HG02642 (cell line): ENCODE measurements around the gene OSER1.
"Not testable (repeated sequence)": the region's sequence is repeated elsewhere in the genome, so short reads cannot be mapped to it uniquely, and the experiment has no call there.

Experiments
- ATAC-seq: cut with Tn5 transposase; IDR thresholded peaks from one replicate; pipeline ENCODE4 v1.9.1; 2021; ENCODE audit warnings: mild to moderate bottlenecking; ENCODE audit not compliant: unreplicated experiment, poor library complexity

Gene OSER1

DNA sequence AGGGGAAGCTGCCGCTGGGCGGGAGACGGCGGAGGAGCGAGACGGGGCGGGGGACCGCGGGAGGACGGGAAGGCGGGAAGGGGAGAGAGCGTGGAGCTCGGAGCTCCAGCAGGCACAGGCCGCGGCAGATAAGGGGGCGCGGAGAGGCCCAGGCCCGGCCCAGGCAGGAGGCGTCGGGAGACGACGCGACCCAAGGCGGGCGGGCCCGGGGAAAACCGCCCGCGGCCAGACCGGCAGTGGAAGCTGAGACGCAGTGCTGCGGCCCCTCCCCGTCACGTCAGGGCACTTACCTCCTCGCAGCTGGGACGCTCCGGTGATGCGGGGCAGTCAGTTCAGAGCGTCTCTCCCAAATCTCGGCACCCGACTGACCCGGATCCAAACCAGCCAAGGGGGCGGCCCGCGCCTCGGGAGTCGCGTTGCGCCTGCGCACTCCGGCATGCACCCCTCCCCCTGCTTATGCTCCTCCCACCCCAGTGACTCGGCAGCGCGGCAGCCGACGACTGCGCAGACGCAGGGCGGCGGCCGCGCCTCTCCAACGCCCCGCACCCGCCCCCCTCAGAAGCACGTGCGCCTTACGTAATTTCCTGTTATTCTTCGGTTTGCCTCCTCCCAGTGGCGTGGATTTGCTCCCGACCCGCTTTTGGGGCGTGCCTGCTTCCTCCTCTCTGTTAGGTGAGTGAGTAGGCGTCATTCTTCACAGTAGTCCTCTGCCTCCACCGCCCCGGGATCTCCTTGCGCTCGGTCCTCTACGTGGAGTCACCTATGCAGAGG, at the start of gene OSER1:
OSER1 (minus strand) TSS at position 366 of the 771 bp plus-strand sequence. CDS start 3,814 bp downstream, outside the sequence.
- peak; percentile 82 for ATAC-seq

DNA sequence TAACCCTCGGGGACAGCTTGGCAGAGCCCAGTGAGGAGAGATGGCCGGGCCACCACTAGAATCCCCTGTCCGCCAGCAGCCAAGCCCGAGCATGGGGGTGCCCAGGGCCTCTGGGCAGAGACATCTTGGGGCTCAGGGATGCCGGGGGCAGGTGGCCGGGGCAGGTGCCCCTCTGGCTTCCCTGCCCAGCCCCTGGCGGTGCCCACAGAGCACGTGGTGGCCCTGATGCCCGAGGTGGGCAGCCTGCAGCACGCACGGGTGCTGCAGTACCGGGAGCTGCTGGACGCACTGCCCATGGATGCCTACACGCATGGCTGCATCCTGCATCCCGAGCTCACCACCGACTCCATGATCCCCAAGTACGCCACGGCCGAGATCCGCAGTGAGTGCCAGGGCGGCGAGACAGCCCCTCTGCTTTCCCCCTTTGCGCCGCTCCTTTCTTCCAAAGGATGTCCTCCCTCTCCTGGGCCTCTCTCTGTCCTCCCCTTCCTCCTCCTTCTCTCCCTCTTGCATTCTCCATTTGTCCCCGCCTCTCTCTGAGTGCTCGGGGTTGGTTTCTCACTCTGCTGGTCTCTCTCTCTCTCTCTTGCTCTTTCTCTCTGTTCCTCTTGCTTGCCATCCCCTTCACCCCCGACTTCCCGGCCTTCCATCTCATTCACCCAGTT, 47.8 kb upstream of the OSER1 start:
- no peak for ATAC-seq

DNA sequence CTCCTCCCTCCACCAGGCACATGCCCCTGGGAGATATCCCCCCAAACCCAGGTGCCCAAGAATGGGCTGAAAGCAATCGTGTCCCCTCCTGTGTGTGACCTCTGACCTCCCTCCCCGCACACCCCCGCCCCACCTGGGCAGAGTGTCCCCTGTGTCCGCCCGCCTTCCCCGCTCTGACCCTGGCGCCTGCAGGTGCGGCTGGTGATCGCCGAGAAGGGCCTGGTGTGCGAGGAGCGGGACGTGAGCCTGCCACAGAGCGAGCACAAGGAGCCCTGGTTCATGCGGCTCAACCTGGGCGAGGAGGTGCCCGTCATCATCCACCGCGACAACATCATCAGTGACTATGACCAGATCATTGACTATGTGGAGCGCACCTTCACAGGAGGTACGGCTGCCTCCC, 46.4 kb upstream of the OSER1 start:
- ATAC-seq = no peak

GRCh38 chr20:44255942-44256341, 45.4 kb upstream of the OSER1 start:
- ATAC-seq = no peak

- ATAC-seq = no peak
These were observed 43.5 kb upstream of the OSER1 start for GRCh38 chr20:44254073-44254472.

DNA sequence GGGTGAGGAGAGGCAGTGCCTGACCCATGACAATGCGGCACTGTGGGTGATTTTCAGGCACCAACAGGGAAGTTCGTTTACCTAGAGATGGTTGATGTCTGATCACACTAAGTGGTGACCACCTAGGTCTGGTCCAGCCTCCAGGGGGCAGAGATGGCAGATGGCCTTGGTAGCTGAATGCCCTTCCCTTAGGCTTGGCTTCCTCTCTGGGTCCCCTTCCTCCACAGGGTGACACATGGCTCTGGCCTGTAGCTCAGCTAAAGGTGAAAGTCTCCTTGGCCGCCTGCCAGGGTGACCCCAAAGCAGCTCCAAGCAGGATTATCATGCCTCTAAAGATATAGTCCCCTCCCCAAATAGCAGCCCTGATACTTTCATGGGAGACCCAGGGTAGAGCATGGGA, 43.0 kb upstream of the OSER1 start:
- ATAC-seq = no peak

DNA sequence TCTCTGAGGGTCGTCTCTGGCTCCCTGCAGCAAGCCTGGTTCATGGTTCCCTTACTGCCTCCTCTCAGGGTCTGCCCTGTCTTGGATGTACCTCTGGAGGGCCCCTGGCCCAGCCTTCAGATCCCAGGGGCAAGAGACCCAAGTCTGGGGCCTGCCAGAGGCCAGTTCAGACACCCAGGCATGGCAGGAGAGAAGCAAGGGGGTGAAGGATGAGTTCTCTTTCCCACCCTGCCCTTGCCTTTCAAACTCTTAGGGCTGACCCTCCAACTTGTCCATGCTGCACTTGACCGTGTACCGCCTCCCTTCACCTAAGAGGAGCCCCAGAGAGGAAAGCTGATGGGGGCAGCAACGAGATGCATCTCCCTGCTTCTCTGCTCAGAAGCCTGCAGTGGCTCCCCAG, 40.7 kb upstream of the OSER1 start:
- no peak for ATAC-seq

- ATAC-seq = no peak
These were observed 37.8 kb upstream of the OSER1 start for GRCh38 chr20:44248410-44248759.

- ATAC-seq = no peak
These were observed 37.2 kb upstream of the OSER1 start for GRCh38 chr20:44247586-44248409.

- ATAC-seq = no peak
These were observed 36.6 kb upstream of the OSER1 start, which contains the start of gene GDAP1L1 for GRCh38 chr20:44247131-44247571. TSS of gene GDAP1L1 (plus strand) at chr20:44247308. CDS start at chr20:44247335, 27 bp downstream.

GRCh38 chr20:44245977-44246376, 35.4 kb upstream of the OSER1 start:
- no peak for ATAC-seq

GRCh38 chr20:44241796-44242195, 31.2 kb upstream of the OSER1 start:
- ATAC-seq = no peak

DNA sequence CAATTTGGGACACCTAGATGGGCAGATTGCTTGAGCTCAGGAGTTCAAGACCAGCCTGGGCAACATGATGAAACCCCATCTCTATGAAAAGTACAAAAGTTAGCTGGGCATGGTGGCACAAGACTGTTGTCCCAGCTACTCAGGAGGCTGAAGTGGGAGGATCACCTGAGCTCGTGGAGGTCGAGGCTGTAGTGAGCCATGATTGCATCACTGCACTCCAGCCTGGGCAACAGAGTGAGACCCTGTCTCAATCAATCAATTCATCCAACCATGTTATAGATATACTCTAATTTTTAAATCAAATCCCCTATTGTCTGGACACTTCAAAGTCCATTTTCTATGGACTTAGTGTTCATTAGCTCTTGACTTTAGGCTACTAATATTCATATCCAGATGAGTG, 26.3 kb upstream of the OSER1 start:
- not testable (repeated sequence) for ATAC-seq

DNA sequence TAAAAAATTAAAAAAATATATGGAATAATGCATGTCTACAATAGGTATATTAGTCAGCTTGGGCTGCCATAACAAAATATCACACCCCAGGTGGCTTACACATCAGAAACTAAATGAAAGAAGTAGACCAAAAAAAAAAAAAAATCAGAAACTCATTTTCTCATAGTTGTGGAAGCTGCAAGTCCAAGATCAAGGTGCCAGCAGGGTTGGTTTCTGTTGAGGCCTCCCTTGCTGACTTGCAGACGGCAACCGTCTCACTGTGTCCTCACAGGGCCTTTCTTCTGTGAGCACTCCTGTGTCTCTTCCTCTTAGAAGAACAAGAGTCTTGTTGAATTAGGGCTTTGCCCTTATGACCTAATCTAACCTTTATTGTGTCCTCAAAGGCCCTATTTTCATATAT, 25.1 kb upstream of the OSER1 start:
- no peak for ATAC-seq

- no peak for ATAC-seq
These were observed 24.2 kb upstream of the OSER1 start for GRCh38 chr20:44234566-44235317.

DNA sequence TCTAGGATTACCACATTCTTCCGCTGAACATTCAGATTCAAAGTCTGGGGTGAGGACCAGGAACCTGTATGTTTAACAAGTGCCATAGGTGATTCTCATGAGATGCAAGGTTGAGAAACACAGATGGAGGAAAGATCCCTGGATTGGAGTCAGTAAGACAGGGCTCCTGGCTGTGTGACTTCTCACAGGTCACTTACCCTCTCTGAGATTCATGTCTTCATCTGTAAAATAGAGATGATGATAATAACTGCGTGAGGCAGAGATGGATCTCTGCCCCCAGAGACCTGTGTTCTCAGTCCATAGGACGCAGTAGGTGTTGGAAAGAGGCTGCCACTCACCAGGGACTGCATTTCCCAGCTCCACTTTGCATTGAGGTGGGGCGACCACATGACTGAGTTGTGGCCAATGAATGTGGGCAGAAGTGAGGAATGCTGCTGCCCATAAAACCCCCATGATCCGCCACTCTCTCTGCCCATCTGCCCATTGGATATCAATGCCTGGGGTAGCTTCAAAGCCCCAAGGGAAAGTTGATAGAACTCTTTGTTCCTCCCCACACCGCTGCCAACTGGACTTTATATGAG, 23.0 kb upstream of the OSER1 start:
- no peak for ATAC-seq

DNA sequence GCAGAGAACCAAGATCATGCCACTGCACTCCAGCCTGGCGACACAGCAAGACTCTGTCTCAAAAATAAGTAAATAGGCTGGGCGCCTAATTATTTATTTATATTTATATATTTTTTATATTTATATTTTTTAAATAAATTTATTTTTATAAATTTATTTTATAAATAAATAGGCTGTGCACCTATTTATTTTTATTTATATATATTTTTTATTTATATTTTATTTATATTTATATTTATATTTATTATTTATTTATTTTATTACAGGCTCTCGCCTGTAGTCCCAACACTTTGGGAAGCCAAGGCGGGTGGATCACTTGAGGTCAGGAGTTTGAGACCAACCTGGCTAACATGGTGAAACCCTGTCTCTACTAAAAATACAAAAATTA, 21.9 kb upstream of the OSER1 start:
- ATAC-seq = not testable (repeated sequence)

DNA sequence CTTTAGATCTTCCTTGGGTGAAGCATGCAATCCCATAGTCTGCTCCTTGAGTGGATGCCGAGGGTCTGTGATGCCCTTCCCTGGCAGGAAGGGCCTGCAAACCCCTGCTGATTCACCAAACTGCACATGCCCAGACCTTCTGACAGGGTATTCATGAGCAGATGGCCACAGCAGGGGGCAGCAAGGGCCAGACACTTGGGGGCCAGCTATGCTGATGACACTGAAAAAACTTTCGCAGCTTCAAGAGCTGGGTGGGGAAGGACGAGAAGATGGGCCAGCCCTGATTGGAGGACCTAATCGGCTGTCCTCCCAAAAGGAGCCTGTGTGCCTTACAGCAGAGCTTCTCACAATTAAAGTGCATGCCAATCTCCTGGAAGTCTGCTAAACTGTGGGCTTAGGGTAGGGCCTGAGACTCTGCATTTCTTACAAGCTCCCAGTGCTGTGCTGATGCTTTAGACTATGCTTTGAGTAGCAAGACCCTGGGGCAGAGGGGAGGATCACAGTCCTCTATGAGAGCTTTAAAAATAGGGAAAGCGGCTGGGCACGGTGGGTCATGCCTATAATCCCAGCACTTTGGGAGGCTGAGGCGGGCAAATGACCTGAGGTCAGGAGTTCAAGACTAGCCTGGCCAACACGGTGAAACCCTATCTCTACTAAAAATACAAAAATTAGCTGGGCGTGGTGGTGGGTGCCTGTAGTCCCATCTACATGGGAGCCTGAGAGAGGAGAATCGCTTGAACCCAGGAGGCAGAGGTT, 21.3 kb upstream of the OSER1 start:
- no peak for ATAC-seq

GRCh38 chr20:44231193-44231592, 20.6 kb upstream of the OSER1 start:
- no peak for ATAC-seq
